ENCODE results near the gene TBX5.

DNA sequence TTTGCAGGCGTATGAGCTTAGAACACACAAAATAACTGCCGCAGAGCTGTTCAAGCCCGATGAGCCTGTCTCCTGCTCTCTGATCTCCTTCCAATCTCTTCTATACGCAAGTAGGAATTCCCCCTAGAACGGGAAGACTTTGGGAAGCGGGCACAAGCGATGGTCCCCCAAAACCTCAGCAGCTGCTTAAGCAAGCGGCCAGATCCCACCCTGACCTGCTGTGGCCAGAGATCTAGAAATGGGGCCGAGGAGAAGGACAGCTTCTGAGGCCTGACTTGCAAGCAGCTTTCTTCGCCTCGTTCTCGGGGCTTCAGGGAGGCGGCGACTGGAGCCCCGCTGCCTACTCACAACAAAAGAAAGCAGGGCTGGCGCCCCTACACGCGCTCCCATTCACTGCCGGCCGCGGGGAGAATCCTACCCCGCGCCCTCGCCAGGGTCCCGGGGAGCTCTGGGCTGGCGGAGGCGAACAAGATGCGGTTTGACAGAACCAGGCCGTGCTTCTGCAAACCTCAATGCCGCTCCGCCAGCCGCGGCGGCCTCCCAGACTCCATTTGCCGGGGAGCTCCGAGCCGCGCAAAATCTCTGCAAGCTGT is 922 bp downstream of the TBX5 start:
- no peak for TF ChIP-seq SIN3A (IDR thresholded peaks at IDR 0.05; ENCODE audit: borderline replicate concordance, insufficient read depth, low read length)
- TF ChIP-seq, protein P1, sequence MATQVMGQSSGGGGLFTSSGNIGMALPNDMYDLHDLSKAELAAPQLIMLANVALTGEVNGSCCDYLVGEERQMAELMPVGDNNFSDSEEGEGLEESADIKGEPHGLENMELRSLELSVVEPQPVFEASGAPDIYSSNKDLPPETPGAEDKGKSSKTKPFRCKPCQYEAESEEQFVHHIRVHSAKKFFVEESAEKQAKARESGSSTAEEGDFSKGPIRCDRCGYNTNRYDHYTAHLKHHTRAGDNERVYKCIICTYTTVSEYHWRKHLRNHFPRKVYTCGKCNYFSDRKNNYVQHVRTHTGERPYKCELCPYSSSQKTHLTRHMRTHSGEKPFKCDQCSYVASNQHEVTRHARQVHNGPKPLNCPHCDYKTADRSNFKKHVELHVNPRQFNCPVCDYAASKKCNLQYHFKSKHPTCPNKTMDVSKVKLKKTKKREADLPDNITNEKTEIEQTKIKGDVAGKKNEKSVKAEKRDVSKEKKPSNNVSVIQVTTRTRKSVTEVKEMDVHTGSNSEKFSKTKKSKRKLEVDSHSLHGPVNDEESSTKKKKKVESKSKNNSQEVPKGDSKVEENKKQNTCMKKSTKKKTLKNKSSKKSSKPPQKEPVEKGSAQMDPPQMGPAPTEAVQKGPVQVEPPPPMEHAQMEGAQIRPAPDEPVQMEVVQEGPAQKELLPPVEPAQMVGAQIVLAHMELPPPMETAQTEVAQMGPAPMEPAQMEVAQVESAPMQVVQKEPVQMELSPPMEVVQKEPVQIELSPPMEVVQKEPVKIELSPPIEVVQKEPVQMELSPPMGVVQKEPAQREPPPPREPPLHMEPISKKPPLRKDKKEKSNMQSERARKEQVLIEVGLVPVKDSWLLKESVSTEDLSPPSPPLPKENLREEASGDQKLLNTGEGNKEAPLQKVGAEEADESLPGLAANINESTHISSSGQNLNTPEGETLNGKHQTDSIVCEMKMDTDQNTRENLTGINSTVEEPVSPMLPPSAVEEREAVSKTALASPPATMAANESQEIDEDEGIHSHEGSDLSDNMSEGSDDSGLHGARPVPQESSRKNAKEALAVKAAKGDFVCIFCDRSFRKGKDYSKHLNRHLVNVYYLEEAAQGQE (IDR thresholded peaks at IDR 0.05; ENCODE audit: insufficient read depth in 1 of 2, low read depth in 2 of 2, low read length in 2 of 2): no peak
- TF ChIP-seq POLR2AphosphoS5 (IDR thresholded peaks at IDR 0.05; ENCODE audit: low read depth, low read length): no peak
- no peak for TF ChIP-seq TAF1 (IDR thresholded peaks at IDR 0.05; ENCODE audit: borderline replicate concordance, insufficient read depth, low read length)

Data from PFSK-1 (cell line).